Sigmoid colon (tissue), 7 donors: Measurements from ENCODE around the gene TMPRSS6. TPM values are rescaled to one million over a fixed set of nuclear protein-coding genes. Genes with fewer than 3 reads are reported as not detected.

Experiments
- DNase-seq: peaks from one replicate; pipeline ENCODE4 v3.0.0-alpha.2; 2019
- H3K27ac ChIP-seq, 4 donors: fragments of 200-600 bp; sonication (generic); one replicate each; pipeline ENCODE4 v1.5.1; 2016 to 2019; ENCODE audit warnings: mild to moderate bottlenecking in 1 of 4
- H3K27me3 ChIP-seq, 3 donors: fragments of 200-600 bp; sonication (generic); one replicate each; pipeline ENCODE4 v1.5.1; 2019; ENCODE audit warnings: mild to moderate bottlenecking in 1 of 3
- H3K36me3 ChIP-seq, 4 donors: fragments of 200-600 bp; sonication (generic); one replicate each; pipeline ENCODE4 v1.5.1; 2016 to 2019
- H3K4me1 ChIP-seq, 4 donors: fragments of 200-600 bp; sonication (generic); one replicate each; pipeline ENCODE4 v1.5.1; 2017 to 2019
- H3K4me3 ChIP-seq, 4 donors: fragments of 200-600 bp; sonication (generic); one replicate each; pipeline ENCODE4 v1.5.1; 2017 to 2019; ENCODE audit warnings: mild to moderate bottlenecking in 2 of 4, moderate library complexity in 1 of 4
- H3K9me3 ChIP-seq, 4 donors: fragments of 200-600 bp in 3 of 4; sonication (generic) in 3 of 4; one replicate each; pipeline versions ENCODE4 v1.5.1 to v1.6.1; 2013 to 2019
- EP300 ChIP-seq, 4 donors: sonication (generic); formaldehyde crosslinking; IDR thresholded peaks; one replicate each; pipeline ENCODE4 v1.6.1; 2017; ENCODE audit warnings: antibody characterized with exemption in 4 of 4
- POLR2A ChIP-seq, 2 donors: fragments of 450-650 bp; IDR thresholded peaks; one replicate each; pipeline ENCODE4 v1.6.1; 2016; ENCODE audit warnings: antibody characterized with exemption in 2 of 2, mild to moderate bottlenecking in 2 of 2, moderate library complexity in 2 of 2
- POLR2AphosphoS5 ChIP-seq, 4 donors: sonication (generic); formaldehyde crosslinking; IDR thresholded peaks; one replicate each; pipeline ENCODE4 v1.6.1; 2017; ENCODE audit warnings: antibody characterized with exemption in 4 of 4
- WGBS, 2 donors: extraction: QIAGEN DNeasy Blood & Tissue Kit; methylation state at CpG; one replicate each; pipeline ENCODE4 v1.1.7; 2013; 5-methylcytosine and 5-hydroxymethylcytosine counted together
- intact Hi-C: fragments of 100-400 bp; cut with DNase I; formaldehyde crosslinking; loops from one replicate; pipeline ENCODE4 v1.15.1; 2023
- polyA plus RNA-seq, 3 donors: library from polyadenylated mRNA; stranded (reverse); fragments of 200-250 nt; gene quantifications; one replicate each; pipeline ENCODE4 v1.2.3, GENCODE V29; 2013
- total RNA-seq, 4 donors: library from RNA; depleted of rRNA; stranded (reverse); fragments of >200 nt; gene quantifications; one replicate each; pipeline ENCODE4 v1.1.0, GENCODE V29; 2016
- TF ChIP-seq, protein P1 (sequence below), 4 experiments: fragments of 450-650 bp in 3 of 4; fragments of 200-600 bp in 1 of 4; IDR thresholded peaks; one replicate each; pipeline ENCODE4 v1.5.1; 2016 to 2019; ENCODE audit warnings: antibody characterized with exemption in 4 of 4, mild to moderate bottlenecking in 3 of 4, moderate library complexity in 2 of 4
- donor health status: healthy with polysubstance abuse.
- donor health status: Bipolar disorder and iron deficiency.
- donor health status: healthy.

The TMPRSS6 gene
- total and polyA plus RNA-seq, 7 donors = 0.79 to 1.8 TPM; not detected in 5

DNA sequence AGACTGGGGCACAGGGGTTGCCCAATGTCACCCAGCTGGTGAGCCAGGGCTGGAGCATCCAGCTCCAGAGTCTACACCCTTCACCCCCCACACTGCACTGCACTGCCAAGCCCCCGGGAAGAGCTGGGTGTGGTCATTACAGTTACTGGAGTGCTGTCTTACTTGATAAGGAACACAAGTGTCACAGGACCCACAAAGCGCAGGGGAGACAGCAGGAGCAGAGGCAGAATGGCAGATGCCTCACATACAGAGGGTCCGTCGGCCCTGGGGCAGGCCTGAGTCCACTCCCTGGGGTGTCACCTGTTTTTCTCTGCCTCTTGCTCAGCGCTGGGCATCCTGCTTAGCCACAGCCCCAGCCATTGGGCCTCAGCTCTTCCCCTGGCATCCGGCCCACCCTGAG lies 32.5 kb upstream of the TMPRSS6 start:
- whole genome bisulfite sequencing, 2 donors = 65 to 74% methylated on average over 6 of the region's 6 CpGs

DNA sequence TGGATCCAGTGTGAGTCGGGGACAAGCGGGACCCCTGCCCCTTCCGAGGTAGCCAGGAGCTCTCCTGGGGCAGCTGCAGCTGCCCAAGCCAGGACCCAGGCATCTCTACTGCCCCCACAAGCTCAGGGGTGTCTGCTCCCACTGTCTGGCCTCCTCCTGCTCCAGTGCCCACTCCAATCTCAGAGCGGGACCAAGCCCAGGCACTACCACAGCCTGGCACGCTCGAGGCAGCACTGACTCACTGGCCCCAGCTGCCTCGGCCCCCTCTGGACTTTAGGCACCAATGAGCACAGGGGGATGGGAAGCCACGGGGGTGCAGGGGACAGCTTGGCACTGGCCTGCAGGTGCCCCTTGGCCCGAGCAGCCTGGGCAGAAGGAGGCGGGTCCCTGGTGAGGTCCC lies 32.0 kb upstream of the TMPRSS6 start:
- no peak overlapping the region for H3K27ac ChIP-seq
- H3K9me3 ChIP-seq = no peaks in the 10 kb centered on the region
- WGBS, 2 donors = 81 to 91% methylated on average over 10 of the region's 10 CpGs
- DNase-seq = no peak
- intact Hi-C loops = no loop called here
- H3K4me3 ChIP-seq = no peak overlapping the region
- H3K36me3 ChIP-seq = no peaks in the 10 kb centered on the region
- no peaks in the 10 kb centered on the region for H3K4me1 ChIP-seq
- TF ChIP-seq POLR2AphosphoS5 (IDR thresholded peaks at IDR 0.05) (no peak), EP300 (IDR thresholded peaks at IDR 0.05) (no peak), POLR2A (IDR thresholded peaks at IDR 0.05) (no peak)
- TF ChIP-seq, protein P1, sequence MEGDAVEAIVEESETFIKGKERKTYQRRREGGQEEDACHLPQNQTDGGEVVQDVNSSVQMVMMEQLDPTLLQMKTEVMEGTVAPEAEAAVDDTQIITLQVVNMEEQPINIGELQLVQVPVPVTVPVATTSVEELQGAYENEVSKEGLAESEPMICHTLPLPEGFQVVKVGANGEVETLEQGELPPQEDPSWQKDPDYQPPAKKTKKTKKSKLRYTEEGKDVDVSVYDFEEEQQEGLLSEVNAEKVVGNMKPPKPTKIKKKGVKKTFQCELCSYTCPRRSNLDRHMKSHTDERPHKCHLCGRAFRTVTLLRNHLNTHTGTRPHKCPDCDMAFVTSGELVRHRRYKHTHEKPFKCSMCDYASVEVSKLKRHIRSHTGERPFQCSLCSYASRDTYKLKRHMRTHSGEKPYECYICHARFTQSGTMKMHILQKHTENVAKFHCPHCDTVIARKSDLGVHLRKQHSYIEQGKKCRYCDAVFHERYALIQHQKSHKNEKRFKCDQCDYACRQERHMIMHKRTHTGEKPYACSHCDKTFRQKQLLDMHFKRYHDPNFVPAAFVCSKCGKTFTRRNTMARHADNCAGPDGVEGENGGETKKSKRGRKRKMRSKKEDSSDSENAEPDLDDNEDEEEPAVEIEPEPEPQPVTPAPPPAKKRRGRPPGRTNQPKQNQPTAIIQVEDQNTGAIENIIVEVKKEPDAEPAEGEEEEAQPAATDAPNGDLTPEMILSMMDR (IDR thresholded peaks at IDR 0.05) = no peak
- H3K27me3 ChIP-seq = peaks cover 0 to 25% (median 0%) of the 10 kb centered on the region in 3 donors

More for the DNA sequence above, 32.5 kb upstream of the TMPRSS6 start:
- Histone ChIP-seq H3K27me3 (peaks cover 0 to 25% (median 0%) of the 10 kb centered on the region in 3 donors), H3K4me3 (no peak overlapping the region), H3K36me3 (no peaks in the 10 kb centered on the region), H3K27ac (no peak overlapping the region), H3K9me3 (no peaks in the 10 kb centered on the region), H3K4me1 (no peaks in the 10 kb centered on the region)
- intact Hi-C loops = no loop called here
- no peak for TF ChIP-seq POLR2A (IDR thresholded peaks at IDR 0.05)
- TF ChIP-seq, protein P1 (IDR thresholded peaks at IDR 0.05) = no peak
- no peak for TF ChIP-seq POLR2AphosphoS5 (IDR thresholded peaks at IDR 0.05)
- no peak for TF ChIP-seq EP300 (IDR thresholded peaks at IDR 0.05)
- no peak for DNase-seq

DNA sequence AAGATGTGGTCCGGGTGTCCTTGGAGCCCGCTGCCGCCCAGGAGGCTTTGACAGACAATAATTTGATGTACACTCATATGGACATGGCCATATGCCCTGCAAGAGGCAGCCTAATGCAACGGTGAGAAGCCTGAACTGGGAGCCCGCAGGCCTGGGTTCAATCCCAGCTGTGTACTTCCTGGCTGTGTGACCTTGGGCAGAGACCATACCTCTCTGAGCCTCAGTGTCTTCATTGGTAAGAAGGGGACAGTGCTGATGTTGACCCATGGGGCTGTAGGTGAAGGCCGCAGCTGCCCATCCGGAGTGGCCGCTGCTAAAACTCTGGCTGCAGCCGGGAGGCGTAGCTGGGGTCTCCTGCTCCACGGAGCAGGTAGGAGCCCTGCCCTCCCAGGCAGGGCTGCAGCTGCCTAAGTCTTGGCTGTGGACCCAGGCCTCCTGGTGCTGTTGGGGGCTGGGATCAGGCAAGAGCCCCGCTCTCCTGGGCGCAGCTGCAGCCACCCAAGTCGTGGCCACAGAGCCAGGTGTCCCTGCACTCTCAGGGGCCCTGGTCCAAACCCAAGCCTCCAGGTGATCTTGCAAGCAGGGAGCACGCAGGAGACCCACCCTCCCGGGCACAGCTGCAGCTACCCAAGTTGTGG lies 31.3 kb upstream of the TMPRSS6 start:
- H3K27me3 ChIP-seq = peaks cover 0 to 22% (median 0%) of the 10 kb centered on the region in 3 donors
- no peak overlapping the region for H3K4me3 ChIP-seq
- 79 to 80% methylated on average over 16 of the region's 16 CpGs for WGBS, 2 donors
- no peaks in the 10 kb centered on the region for H3K9me3 ChIP-seq
- no peaks in the 10 kb centered on the region for H3K36me3 ChIP-seq
- no peak for DNase-seq
- H3K4me1 ChIP-seq = no peaks in the 10 kb centered on the region
- TF ChIP-seq POLR2A (IDR thresholded peaks at IDR 0.05) (no peak), POLR2AphosphoS5 (IDR thresholded peaks at IDR 0.05) (no peak), EP300 (IDR thresholded peaks at IDR 0.05) (no peak)
- TF ChIP-seq, protein P1 (IDR thresholded peaks at IDR 0.05) = no peak
- no peak overlapping the region for H3K27ac ChIP-seq
- intact Hi-C loops = no loop called here

DNA sequence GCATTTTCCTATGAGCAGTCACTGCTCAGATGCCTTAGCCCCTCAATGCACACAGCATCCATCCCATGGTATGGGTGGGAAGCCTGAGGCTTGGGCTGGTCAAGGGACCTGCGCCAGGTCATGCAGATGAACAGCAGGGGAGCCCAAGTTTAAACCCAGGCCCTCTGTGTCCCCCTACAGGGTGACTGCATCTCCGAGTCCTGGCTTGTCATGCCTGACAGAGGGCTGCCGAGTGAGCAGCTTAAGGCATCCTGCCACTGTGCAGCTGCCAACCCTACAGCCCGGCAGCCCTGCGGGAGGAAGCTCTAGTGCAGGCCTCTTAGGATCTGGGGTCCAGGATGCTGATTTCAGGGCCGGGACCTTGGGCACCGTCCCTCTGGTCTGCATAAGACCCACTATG lies 30.2 kb upstream of the TMPRSS6 start:
- TF ChIP-seq POLR2A (IDR thresholded peaks at IDR 0.05) = no peak
- TF ChIP-seq POLR2AphosphoS5 (IDR thresholded peaks at IDR 0.05) = no peak
- no peak for TF ChIP-seq EP300 (IDR thresholded peaks at IDR 0.05)
- TF ChIP-seq, protein P1 (IDR thresholded peaks at IDR 0.05) = no peak
- no peaks in the 10 kb centered on the region for H3K4me1 ChIP-seq
- no peak for DNase-seq
- H3K4me3 ChIP-seq = no peak overlapping the region
- H3K9me3 ChIP-seq = no peaks in the 10 kb centered on the region
- 75 to 82% methylated on average over 7 of the region's 7 CpGs for WGBS, 2 donors
- no peaks in the 10 kb centered on the region for H3K36me3 ChIP-seq
- H3K27me3 ChIP-seq = peaks cover 0 to 14% (median 0%) of the 10 kb centered on the region in 3 donors
- intact Hi-C loops = no loop called here
- H3K27ac ChIP-seq = no peak overlapping the region
